HEK293 (cell line): ENCODE data around the gene ANKRD53.

ENCODE experiments used
- CTCF ChIP-seq: fragments of 450-650 bp; formaldehyde crosslinking; IDR thresholded peaks from 2 replicates; pipeline ENCODE4 v1.5.1; 2016; ENCODE audit warnings: missing biosample characterization, missing genetic modification characterization
- KLF16 ChIP-seq: fragments of 450-650 bp; formaldehyde crosslinking; IDR thresholded peaks from 2 replicates; pipeline ENCODE4 v1.5.1; 2017; ENCODE audit warnings: missing biosample characterization, missing genetic modification characterization
- PRDM10 ChIP-seq: fragments of 450-650 bp; formaldehyde crosslinking; IDR thresholded peaks from 2 replicates; pipeline ENCODE4 v1.5.1; 2016; ENCODE audit warnings: missing biosample characterization, missing genetic modification characterization
- ZBTB49 ChIP-seq: fragments of 450-650 bp; formaldehyde crosslinking; IDR thresholded peaks from 2 replicates; pipeline ENCODE4 v1.5.1; 2016; ENCODE audit warnings: missing biosample characterization, missing genetic modification characterization, low read depth
- ZBTB7A ChIP-seq: fragments of 450-650 bp; formaldehyde crosslinking; IDR thresholded peaks from 2 replicates; pipeline ENCODE4 v1.5.1; 2016; ENCODE audit warnings: low read depth, missing biosample characterization, missing genetic modification characterization
- ZNF157 ChIP-seq: fragments of 450-650 bp; formaldehyde crosslinking; IDR thresholded peaks from 2 replicates; pipeline ENCODE4 v1.5.1; 2016; ENCODE audit warnings: missing biosample characterization, missing genetic modification characterization
- ZNF19 ChIP-seq: fragments of 450-650 bp; formaldehyde crosslinking; IDR thresholded peaks from 2 replicates; pipeline ENCODE4; 2016; ENCODE audit warnings: missing biosample characterization, missing genetic modification characterization, low read depth
- ZNF311 ChIP-seq: fragments of 450-650 bp; formaldehyde crosslinking; IDR thresholded peaks from 2 replicates; pipeline ENCODE4 v1.5.1; 2017; ENCODE audit warnings: missing biosample characterization, missing genetic modification characterization, borderline replicate concordance
- ZNF354C ChIP-seq: fragments of 450-650 bp; formaldehyde crosslinking; IDR thresholded peaks from 2 replicates; pipeline ENCODE4 v1.5.1; 2016; ENCODE audit warnings: missing biosample characterization, missing genetic modification characterization, low read depth, borderline replicate concordance
- ZNF626 ChIP-seq: fragments of 450-650 bp; sonication (Bioruptor Pico); formaldehyde crosslinking; IDR thresholded peaks from 2 replicates; pipeline ENCODE4 v1.5.1; 2018; ENCODE audit warnings: missing biosample characterization, missing genetic modification characterization, inconsistent platforms
- ZNF777 ChIP-seq: fragments of 450-650 bp; formaldehyde crosslinking; IDR thresholded peaks from 2 replicates; pipeline ENCODE4 v1.5.1; 2017; ENCODE audit warnings: missing biosample characterization, missing genetic modification characterization, borderline replicate concordance

GRCh38 chr2:70957798-70958197, 20.6 kb upstream of the ANKRD53 start:
- TF ChIP-seq KLF16 (tag by site-specific recombination), result no peak
- no peak for TF ChIP-seq CTCF
- no peak for TF ChIP-seq PRDM10 (tag by site-specific recombination)
- no peak for TF ChIP-seq ZNF311 (tag by site-specific recombination)
- no peak for TF ChIP-seq ZNF19 (tag by site-specific recombination)
- TF ChIP-seq ZNF626 (tag by site-specific recombination), result no peak
- no peak for TF ChIP-seq ZNF777 (tag by site-specific recombination)
- TF ChIP-seq ZBTB7A (tag by site-specific recombination), result no peak
- TF ChIP-seq ZNF157 (tag by site-specific recombination), result no peak
- no peak for TF ChIP-seq ZNF354C (tag by site-specific recombination)
- no peak for TF ChIP-seq ZBTB49 (tag by site-specific recombination)
